HepG2 (cell line): ENCODE results near the gene ZFTA.

Experiments used
- CTCF ChIP-seq: sonication (generic); formaldehyde crosslinking; IDR thresholded peaks from 2 replicates; pipeline ENCODE4 v1.5.0; 2020; ENCODE audit warnings: mild to moderate bottlenecking, missing genetic modification reagents, moderate library complexity
- EZH2 ChIP-seq: conservative IDR thresholded peaks from 2 replicates; pipeline ENCODE4 v1.6.1; 2012; ENCODE audit warnings: mild to moderate bottlenecking, low read depth, low read length, moderate library complexity
- HDAC2 ChIP-seq: sonication (generic); formaldehyde crosslinking; IDR thresholded peaks from 2 replicates; pipeline ENCODE4 v1.4.0; 2020; ENCODE audit warnings: missing genetic modification reagents
- NR3C1 ChIP-seq: sonication (generic); formaldehyde crosslinking; IDR thresholded peaks from 2 replicates; pipeline ENCODE4 v1.4.0; 2020; ENCODE audit warnings: missing genetic modification reagents
- POLR2AphosphoS5 ChIP-seq: IDR thresholded peaks from 2 replicates; pipeline ENCODE4 v1.6.1; 2012; ENCODE audit warnings: low read depth, low read length

GRCh38 chr11:63763496-63764339, 4.9 kb downstream of the ZFTA start:
- no peak for TF ChIP-seq NR3C1
- TF ChIP-seq EZH2: no peak
- no peak for TF ChIP-seq CTCF
- TF ChIP-seq HDAC2 (CRISPR knock-in tag): no peak
- no peak for TF ChIP-seq POLR2AphosphoS5
